HG03064 (cell line): ENCODE results near the gene MTERF4.
"Not testable (repeated sequence)": the region's sequence is repeated elsewhere in the genome, so short reads cannot be mapped to it uniquely, and the experiment has no call there.

ENCODE experiments used
- ATAC-seq: cut with Tn5 transposase; IDR thresholded peaks from one replicate; pipeline ENCODE4 v1.9.1; 2021; ENCODE audit warnings: low read depth; ENCODE audit not compliant: unreplicated experiment

Gene MTERF4

DNA sequence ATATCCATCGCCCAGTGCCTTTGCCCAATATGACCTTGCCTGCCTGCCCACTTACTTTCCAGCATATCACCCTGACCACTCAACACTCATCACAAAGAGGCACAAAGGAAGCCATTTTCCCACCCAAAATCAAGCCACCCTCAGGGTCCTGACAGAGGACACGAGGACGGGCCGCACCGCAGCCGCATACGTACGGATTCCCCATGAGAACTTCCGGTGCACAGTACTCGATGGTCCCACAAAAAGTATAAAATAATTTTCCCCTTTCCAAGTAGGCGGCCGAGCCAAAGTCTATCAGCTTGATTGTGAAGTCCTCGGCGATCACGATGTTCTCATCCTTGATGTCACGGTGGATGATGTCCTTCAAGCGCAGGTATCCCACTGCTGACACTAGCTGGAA is 10.0 kb upstream of the MTERF4 start:
- ATAC-seq = no peak

DNA sequence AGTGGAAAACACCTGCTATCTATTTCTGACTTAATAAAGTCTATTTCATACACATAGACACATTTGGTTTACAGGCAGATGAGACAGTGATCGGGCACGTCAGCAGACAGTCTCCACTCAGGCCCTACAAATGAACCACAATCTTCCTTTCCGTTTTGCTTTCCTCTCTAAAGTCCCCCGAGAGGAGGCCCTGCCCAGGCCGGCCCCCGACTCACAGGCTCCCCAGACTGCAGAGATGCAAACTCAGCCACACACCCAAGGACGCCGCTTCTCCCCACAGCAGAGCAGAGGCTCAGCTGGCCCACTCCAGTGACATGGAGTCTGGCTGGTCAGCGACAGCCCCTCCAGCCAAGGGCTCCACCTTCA is 9.3 kb upstream of the MTERF4 start:
- ATAC-seq = no peak

DNA sequence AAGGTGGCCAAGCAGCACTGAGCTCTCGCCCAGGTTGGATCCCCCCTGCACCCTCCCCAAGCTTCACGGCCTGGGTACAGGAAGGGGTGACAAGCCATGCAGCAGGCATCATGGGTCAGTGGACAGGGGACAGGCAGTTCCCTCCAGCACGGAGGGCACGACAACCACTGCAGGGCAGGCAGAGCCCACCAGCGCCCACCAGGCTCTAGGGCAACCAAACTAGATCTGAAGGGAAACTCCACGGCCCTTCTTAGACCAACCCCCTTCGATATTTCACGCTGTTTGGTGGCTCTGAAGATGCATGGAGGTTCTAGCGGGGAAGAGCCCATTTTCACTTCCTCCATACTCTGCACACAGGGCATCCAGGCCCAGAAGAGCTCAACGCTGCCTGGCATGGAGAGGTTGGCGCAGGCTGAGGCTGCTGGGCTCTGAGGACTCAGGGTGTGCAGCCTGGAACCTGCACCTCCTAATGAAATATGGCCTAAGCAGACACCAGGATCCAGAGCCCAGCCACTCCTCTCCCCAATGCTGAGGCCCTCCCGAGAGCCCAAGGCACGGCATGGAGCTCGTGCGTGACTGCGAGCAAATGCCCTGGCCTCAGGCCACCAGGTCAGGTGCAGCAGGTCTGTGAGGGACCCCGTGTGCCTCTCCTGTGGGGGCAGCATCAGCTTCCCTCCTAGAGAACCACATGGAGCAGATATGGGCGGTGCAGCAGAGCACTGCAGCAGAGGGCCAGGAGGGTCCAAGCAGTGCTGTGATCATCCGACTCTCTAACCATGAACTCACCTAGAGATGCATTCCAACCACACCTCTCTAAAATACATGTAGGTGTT is 8.7 kb upstream of the MTERF4 start:
- no peak for ATAC-seq

DNA sequence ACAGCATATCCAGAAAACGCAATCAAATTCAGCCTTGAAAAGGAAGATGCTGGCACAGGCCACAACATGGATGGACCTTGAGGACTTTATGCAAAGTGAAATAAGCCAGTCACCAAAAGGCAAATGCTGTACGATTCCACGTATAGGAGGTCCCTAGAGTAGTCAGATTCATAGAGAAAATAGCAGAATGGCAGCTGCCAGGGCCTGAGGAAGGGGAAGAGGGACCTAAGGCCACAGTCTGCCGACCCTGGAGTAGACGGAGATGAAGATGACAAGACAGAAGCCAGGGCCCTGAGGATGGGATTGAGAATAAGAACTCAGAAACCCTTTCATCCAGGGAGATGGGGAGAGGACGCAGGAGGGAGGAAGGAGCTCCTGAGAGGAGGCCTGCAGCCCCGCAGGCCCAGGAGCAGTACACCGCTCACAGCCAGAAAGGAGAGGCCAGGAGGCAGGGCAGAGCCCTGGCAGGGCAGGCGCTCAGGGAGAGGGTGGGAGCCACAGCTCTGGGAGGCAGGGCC is 8.1 kb upstream of the MTERF4 start:
- no peak for ATAC-seq

DNA sequence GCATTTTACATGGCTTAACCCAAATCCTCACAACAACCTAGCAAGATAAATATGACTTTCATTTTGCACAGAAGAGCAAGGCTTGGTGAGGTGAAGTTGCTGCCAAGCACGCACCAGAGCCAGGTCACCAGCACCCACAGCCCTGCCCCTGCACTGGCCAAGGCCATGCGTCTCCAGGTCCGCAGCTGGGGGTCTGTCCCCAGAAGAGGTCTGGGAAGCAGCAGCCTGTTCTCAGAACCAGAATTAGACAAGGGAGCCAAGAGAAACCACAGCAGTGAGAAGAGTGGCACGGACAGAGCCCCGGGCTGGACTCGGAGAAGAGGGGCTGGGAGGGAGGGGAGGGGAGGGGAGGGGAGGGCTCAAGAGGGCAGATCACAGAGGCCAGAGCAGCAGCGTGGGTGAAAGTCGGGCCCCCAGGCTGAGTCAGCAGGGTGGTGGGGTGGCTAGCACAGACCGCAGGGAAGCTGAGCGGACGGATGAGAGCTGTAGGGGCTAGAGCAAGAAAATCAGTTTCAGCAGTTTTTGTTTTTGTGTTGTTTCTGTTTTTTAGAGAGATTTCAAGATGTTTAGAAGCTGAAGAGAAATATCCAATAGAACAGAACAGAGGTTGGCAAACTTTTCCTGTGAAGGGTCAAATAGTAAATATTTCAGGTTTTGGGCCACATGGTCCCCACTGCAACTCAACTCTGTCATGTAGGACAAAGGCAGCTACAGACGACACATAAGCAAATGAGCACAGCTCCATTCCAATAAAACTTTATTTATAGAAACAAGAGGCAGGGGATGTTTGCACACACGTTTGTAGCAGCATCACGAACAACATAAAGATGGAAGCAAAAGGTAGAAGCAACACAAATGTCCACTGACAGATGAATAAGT is 7.4 kb upstream of the MTERF4 start:
- no peak for ATAC-seq

DNA sequence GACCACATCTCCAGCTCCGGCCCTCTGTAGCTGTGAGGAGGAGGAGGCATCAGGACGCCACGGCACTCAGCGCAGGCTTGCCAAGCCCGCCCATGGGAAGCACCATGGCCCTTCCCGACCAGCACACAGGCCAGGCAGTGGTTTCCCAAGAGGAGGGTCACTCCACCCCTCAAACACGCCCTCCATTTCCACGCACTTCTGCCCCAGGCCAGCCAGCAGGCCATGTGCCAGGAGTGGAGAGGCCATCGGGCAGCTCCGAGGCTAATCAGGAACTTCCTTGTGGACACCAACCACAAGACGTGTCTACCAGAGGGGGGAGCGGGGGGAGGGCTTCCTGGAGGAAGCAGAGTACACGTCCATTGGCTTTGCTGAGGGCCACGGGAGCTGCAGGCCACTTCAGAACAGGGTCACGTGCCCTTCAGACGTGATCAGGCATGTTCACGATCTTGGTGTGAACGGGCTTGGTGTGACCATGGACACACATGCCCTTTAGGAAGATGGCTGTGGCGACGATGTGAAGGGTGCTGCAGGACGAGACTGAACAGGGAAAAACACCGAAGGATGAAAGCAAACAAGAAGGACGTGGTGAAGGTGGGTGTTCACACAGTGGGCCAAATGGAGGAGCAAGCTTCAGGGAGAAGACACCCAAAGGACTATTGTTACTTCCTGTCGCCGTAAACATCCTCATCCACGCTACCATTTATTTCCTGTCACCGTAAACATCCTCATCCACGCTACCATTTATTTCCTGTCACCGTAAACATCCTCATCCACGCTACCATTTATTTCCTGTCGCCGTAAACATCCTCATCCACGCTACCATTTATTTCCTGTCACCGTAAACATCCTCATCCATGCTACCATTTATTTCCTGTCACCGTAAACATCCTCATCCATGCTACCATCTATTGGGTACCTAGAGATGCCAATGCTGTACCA is 6.5 kb upstream of the MTERF4 start:
- ATAC-seq = no peak

DNA sequence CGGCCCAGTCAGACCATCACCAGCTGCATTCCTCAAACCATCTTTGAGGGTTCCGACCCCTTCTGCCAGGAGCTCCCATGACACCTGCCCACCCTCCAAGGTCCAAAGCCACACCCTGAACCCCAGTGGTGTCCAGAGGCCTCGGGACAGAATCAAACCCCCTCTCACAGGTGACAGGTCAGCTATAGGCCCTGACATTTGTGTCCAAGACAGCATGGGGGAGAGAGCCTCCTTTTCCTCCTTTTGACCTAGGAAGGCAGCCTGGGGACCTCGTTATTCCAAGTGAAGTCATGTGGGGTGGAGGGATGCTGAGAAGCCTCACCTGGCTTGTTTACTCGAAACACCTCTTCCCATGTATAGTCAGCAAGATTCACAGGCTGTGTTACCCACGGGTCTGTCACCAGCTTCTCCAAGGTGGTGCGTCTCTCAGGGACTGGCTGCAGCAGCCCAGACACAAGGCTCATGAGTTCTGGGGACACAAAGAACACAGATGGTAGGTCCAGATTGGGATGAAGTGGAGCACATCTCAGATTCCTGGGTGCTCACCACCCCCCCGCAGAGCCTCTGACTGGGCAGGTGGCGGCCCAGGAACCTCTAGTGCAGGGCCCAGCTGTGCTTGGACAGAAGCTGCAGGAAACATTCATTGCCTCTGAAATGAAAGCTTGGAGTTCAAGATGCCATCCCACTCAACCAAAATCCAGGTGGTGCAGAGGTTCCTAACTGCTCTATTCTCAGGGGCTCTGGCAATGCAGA is 5.1 kb upstream of the MTERF4 start:
- no peak for ATAC-seq

DNA sequence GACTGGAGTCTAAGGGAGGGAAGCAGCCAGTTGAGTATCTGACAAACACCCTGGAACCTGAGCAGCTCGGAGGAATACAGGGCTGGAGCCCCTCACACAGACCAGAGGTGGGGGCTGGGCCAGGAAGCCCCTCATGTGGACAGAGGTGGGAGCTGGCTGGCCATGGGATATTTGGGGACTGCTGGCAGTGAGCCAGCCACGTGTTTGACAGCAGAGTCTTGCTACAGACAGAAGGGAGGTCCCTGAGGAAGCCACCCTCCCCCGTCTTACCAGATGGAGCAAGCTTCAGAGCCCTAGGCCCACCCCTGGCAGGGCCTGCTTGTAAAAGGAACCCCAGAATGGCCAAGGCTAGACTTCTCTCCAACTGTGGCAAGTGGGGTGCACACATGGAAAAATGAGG is 3.6 kb upstream of the MTERF4 start:
- ATAC-seq = no peak

DNA sequence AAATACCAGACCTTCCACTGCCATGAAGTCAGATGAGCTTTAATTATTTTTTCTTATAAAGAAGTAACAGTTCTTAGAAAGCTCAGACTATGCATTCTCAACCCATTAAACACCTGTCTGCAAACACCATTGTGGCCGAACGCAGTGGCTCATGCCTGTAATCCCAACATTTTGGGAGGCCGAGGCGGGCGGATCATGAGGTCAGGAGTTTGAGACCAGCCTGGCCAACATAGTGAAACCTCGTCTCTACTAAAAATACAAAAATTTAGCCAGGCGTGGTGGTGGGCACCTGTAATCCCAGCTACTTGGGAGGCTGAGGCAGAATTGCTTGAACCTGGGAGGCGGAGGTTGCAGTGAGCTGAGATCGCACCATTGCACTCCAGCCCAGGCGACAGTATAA is 2.5 kb upstream of the MTERF4 start:
- not testable (repeated sequence) for ATAC-seq

DNA sequence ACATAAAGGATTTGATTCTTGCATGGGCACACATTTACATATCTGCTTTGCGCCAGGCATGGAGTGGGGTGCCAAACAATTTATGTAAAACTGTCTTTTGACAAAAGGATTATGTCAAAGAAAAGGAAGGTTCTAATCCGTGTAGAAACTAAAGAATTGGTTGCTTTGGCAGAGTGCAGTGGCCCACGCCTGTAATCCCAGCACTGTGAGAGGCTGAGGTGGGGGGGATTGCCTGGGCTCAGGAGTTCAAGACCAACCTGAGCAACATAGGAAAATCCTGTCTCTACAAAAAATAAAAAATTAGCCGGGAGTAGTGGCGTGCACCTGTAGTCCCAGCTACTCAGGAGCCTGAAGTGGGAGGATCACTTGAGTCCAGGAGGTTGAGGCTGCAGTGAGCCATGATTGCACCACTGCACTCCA is 1.1 kb upstream of the MTERF4 start:
- ATAC-seq = no peak

DNA sequence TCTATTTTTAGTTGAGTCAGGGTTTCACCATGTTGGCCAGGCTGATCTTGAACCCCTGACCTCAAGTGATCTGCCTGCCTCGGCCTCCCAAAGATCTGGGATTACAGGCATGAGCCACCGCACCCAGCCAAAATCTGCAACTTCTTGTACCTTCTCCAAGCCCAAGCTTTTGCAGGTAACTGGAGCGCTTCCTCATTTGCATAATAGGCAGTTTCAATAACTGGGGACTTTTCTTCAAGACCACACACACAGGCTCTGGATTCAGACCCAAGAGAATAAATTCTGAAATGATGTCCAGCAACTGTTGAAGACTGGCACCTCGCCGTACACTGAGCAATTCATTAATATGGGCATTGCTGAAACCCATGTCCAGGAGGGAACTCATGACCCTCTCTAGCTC is 2.8 kb downstream of the MTERF4 start:
- no peak for ATAC-seq

DNA sequence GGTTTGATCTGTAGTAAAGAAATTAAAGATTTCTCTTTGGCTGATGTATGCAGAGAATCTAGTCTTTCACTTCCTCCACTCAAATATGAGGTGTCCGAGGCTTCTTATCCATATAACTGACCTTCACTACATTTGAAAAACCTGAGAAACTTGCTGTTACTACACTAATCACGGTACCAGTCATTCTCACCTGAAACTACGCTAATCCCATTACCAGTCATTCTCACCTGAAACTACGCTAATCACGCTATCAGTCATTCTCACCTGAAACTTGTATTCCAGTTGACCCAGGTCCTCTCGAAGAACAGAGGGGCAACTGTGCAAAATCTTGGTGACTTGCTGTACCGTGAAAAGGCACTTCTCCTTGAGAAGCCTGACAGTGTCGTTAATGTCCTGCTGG is 5.1 kb downstream of the MTERF4 start:
- ATAC-seq = no peak

DNA sequence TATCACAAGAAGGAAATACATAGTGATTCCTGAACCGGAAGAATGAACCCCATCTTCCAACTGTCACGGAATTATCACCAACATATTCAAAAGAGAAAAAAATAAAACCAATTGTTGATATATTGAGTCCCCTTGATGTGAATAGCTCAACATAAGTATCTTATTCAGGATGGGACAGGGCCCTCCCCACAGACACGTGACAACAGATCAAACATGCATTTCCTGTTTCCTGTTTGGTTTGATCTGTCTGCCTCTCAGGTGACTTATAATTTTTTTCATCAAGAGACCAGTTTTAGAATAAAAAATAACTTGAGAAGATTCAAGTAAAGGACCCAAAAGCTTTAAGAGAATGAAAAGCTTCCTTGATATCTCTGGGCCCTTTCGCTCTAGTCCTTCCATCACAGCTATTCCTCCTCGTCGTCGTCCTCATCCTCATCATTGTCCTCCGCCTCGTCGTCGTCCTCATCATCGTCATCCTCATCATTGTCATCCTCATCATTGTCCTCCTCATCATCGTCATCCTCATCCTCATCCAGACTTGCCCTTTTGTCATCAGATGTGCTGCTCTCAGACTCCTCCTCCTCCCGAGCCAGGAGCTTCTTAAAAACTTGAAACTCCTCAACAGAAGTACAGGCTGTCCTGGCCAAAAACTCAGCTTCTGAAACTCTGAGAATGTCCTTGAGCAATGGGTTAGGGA is 6.3 kb downstream of the MTERF4 start:
- no peak for ATAC-seq

DNA sequence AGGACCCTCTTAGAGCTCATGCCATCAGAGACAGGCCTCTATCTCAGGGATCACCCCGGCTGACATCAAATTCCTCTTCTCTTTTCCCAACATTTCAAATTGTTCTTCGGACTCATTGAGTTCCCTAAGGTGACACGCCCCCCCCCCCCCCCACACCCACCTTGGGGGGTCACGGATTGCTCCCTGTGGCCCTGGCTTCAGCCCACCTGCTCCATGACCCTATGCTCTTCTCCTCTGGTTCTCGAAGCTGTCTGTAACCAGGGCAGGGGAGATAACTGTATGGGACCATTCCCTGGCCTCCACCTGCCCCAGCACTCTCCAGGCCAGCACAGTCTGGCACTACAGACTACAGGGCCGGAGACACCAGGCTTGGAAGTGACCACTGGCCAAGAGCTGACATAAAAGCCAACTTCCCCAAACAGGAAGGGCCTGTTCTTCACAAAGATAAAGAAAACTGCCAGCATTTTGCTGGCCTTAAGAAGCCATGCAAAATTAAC is 7.1 kb downstream of the MTERF4 start:
- no peak for ATAC-seq

DNA sequence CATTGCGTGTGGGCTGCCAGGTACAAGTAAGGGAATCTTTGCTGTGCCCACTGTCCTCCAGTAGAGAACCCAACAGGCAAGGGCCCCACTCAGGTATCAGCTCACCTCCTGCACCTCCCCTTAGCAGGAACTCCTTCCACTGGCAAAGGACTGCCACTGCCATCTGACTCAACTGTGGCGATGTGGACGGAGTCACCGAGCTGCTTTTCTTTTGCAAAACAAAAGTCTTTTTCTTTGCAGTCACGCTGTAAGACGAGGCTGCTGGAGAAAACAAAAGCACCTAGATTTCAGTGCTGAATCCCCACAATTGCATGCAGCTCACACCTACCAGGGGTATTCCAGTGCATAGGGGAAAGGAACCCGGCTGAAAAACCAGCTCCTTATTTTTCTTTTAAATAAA is 7.9 kb downstream of the MTERF4 start:
- no peak for ATAC-seq

DNA sequence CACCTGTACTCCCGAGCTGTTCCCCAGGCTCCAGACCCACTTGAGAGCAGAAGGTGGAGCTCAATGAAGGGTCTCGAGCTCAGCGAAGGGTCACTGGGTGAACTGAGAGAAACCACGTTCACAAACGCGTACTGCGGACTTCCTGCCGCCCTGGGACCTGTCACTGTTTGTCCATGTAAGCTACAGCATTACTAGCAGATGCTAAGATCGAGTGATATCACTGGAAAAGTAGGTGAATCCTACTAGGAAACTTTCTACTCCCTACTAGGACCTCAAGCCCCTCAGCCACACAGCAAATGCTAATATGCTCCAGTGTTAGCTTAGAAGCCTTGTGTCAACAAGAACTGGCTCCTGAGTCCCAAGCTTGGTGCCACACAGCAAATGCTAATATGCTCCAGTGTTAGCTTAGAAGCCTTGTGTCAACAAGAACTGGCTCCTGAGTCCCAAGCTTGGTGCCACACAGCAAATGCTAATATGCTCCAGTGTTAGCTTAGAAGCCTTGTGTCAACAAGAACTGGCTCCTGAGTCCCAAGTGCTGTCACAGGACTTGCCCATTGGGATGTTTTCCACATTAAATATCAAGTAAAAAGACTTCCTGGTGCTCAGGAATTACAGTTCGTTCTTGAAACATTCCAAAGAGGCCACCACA is 8.8 kb downstream of the MTERF4 start:
- ATAC-seq = not testable (repeated sequence)

DNA sequence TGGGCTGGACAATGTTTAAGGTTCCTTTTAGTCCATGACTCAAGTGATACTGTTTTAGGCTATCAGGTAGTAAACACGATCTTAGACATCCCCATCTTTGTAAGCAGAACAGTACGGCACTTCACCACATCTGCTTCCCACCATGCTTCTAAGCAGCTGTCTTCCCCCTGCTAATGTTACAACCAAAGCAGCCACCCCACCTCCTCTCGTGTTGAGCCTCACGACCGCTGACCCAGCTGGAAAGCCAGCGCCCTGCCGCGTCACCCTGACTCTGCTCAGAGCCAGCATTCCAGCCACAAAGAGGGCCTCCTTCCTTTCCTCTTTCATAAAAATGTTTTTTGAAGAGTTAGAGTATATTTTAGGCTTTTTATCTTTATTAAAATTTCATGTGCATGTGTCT is 9.4 kb downstream of the MTERF4 start:
- no peak for ATAC-seq

DNA sequence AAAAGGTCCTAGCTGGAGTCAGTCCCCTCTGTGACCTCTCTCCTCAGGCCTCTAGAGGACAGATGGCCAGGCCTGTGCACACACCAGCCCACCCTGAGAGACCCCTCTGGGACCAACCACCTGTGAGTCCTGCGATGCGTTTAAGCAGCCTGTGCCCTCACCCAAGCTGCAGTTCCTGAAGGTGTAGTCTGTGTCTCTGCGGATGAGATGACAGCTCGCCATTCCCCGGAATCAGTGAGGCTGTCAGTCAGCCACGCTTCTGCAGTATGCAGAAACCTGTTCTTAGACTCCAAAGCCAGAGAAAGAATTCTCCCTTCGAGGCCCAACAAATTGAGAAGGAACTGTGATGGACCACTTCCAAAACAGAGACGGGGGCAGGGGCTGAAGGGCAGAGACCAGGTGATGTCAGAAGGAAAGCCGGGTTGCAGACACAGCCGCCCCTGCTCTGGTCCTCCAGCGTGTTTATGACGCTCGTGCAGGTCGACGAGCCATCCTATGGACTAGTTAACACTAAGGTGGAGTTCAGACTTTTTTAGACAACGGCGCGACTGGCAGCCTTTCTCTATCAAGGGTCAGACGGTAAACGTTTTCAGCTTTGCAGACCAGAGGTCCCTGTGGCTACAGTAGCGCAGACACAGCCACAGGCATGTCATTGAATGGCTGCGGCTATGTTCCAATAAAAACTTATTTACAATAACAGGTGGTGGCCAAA is 10.2 kb downstream of the MTERF4 start:
- ATAC-seq = no peak
